Adipocyte (in vitro differentiated cells): ENCODE data around the gene TDRD5.
A peak's percentile ranks its signal among the peaks of the same experiment; 100 is the strongest.

Source experiments
- DNase-seq: peaks from one replicate; pipeline ENCODE4 v3.0.0-alpha.2; 2015; ENCODE audit warnings: low read depth
- H3K27me3 ChIP-seq: replicated peaks from 2 replicates; pipeline ENCODE4 v1.7.0; 2013; ENCODE audit warnings: mild to moderate bottlenecking, low read length, moderate library complexity; ENCODE audit not compliant: control insufficient read depth, insufficient read depth
- H3K36me3 ChIP-seq: 2 replicates; pipeline ENCODE4 v1.7.0; 2013; ENCODE audit warnings: low read length, mild to moderate bottlenecking, moderate library complexity; ENCODE audit not compliant: control insufficient read depth, insufficient read depth, severe bottlenecking
- H3K4me1 ChIP-seq: 2 replicates; pipeline ENCODE4 v1.7.0; 2013; ENCODE audit warnings: mild to moderate bottlenecking, low read length, moderate library complexity; ENCODE audit not compliant: control insufficient read depth, insufficient read depth
- H3K4me3 ChIP-seq: 2 replicates; pipeline ENCODE4 v1.7.0; 2013; ENCODE audit warnings: mild to moderate bottlenecking, low read length, moderate library complexity
- H3K9ac ChIP-seq: 2 replicates; pipeline ENCODE4 v1.7.0; 2013; ENCODE audit warnings: mild to moderate bottlenecking, low read length, moderate library complexity
- H3K9me3 ChIP-seq: 2 replicates; pipeline ENCODE4 v1.7.0; 2013; ENCODE audit warnings: mild to moderate bottlenecking, low read length, moderate library complexity; ENCODE audit not compliant: control insufficient read depth

The TDRD5 gene

DNA sequence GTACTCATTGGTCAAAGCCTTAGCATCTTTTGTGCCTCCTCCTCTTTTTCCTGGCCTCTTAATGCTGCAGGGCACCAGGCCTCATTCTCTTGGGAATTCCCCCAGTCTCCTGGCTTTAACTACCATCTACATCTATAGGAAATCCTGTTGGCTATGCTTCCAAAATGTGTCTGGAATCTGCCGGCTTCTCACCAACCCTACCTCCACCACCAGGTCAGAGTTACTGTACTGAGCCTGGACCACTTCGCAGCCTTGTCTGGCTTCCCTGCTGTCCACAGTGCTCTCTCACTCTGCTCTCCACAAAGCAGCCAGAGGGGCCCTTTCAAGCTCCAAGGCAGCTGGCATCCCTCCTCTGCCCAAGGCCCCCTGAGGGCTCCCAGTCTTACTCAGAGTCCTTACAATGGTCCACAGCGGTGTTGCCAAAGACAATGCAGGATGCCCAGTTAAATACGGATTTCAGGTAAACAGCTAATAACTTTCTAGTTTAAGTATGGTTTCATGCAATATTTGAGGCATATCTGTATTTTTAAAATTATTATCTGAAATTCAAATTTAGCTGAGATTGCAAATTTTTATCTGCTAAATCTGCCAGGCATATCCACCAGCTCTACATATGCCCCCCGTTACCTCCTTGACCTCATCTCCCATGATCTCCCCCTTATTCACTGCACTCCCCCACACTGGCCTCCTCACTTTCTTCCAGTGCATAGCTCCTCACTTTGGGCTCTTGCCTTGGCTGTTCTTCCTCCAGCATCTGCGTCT, 117.0 kb downstream of the TDRD5 start:
- no peak overlapping the region for H3K9ac ChIP-seq
- H3K27me3 ChIP-seq = peaks cover 1% of the 10 kb centered on the region
- DNase-seq = no peak
- H3K36me3 ChIP-seq = no peaks in the 10 kb centered on the region
- H3K4me1 ChIP-seq = no peaks in the 10 kb centered on the region
- H3K9me3 ChIP-seq = peaks cover 5% of the 10 kb centered on the region
- H3K4me3 ChIP-seq = no peak overlapping the region

GRCh38 chr1:179709841-179710329, 118.3 kb downstream of the TDRD5 start:
- Histone ChIP-seq H3K4me1 (no peaks in the 10 kb centered on the region), H3K9ac (no peak overlapping the region), H3K36me3 (no peaks in the 10 kb centered on the region), H3K27me3 (no peaks in the 10 kb centered on the region), H3K4me3 (no peak overlapping the region), H3K9me3 (peaks cover 14% of the 10 kb centered on the region)
- peak; percentile 22 for DNase-seq

DNA sequence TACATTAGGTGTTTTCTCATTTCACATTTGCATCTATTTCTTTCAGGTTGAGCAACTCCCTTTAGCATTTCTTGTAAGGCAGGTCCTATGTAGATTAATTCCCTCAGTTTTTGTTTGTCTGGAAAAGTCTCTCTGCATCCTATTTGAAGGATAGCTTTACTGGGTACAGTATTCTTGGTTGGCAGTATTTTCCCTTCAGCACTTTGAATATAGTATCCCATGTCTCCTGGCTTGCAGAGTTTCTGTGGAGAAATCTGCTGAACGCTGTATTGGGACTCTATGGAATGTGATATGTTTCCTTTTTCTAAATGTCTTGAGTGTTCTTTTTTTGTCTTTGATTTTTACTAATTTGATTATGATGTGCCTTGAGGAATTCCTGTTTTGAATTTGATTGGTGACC, 122.5 kb downstream of the TDRD5 start:
- H3K9me3 ChIP-seq = peaks cover 55% of the 10 kb centered on the region
- DNase-seq = no peak
- no peaks in the 10 kb centered on the region for H3K27me3 ChIP-seq
- H3K9ac ChIP-seq = no peak overlapping the region
- no peaks in the 10 kb centered on the region for H3K36me3 ChIP-seq
- H3K4me3 ChIP-seq = no peak overlapping the region
- H3K4me1 ChIP-seq = no peaks in the 10 kb centered on the region

DNA sequence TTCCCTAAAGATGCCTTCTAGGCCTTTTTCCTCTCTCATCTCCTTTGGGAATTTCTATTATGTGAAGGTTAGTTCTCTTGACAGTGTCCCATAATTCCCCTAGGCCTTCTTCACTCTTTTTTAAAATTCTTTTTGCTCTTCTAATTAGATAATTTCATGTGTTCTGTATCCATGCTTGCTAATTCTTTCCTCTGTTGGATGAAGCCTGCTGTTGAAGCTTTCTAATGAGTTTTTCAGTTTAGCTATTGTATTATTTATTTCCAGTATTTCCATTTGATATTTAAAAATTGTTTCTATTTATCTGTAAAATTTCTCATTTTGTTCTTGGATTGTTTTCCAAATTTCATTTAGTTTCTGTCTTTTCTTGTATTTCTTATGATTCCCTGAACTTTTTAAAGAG, 123.0 kb downstream of the TDRD5 start:
- no peak overlapping the region for H3K9ac ChIP-seq
- no peak for DNase-seq
- H3K36me3 ChIP-seq = no peaks in the 10 kb centered on the region
- no peaks in the 10 kb centered on the region for H3K27me3 ChIP-seq
- no peak overlapping the region for H3K4me3 ChIP-seq
- no peaks in the 10 kb centered on the region for H3K4me1 ChIP-seq
- H3K9me3 ChIP-seq = peaks cover 59% of the 10 kb centered on the region

DNA sequence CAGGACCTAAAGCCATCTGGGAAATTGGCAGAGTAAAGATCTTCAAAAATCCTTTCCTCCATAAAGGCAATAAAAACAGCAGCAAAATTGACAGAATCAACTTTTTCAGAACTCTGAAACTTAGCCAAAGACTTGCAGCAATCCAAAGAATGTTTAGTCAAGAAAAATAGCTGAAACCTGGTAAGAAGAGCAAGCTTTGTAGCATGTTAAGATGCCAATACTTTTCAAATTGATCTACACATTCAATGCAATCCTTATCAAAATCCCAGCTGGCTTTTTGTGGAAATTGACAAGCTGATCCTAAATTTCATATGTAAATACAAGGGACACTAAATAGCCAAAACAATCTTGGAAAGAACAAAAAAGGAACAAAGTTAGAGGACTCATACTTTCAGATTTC, 127.6 kb downstream of the TDRD5 start:
- H3K27me3 ChIP-seq = no peaks in the 10 kb centered on the region
- H3K4me3 ChIP-seq = no peak overlapping the region
- peaks cover 75% of the 10 kb centered on the region for H3K9me3 ChIP-seq
- DNase-seq = no peak
- no peaks in the 10 kb centered on the region for H3K36me3 ChIP-seq
- H3K4me1 ChIP-seq = no peaks in the 10 kb centered on the region
- no peak overlapping the region for H3K9ac ChIP-seq

GRCh38 chr1:179728271-179728670, 136.6 kb downstream of the TDRD5 start:
- DNase-seq = no peak
- no peak overlapping the region for H3K9ac ChIP-seq
- no peaks in the 10 kb centered on the region for H3K36me3 ChIP-seq
- no peaks in the 10 kb centered on the region for H3K4me1 ChIP-seq
- H3K4me3 ChIP-seq = no peak overlapping the region
- H3K27me3 ChIP-seq = peaks cover 20% of the 10 kb centered on the region
- no peaks in the 10 kb centered on the region for H3K9me3 ChIP-seq

- H3K27me3 ChIP-seq = peaks cover 23% of the 10 kb centered on the region
Measured at GRCh38 chr1:179729881-179730280, 138.2 kb downstream of the TDRD5 start.

DNA sequence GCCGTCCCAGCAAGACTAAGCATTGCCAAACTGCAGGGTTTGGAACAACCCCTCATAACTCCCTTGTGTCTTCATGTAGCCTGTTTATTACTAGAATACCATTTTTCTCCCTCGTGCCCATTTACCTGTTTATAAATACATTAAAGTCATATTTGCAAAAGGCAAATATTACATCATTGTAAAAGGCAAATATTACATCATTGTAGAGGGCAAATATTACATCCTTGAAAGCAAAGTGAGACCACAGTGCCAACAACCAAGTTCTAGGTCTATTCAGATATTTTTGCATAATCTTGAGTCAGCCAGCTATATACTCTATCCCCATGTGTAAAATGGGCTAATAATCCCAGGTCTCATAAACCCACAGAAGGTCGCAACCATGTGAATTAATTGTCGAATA, 140.0 kb downstream of the TDRD5 start:
- Histone ChIP-seq H3K9me3 (no peaks in the 10 kb centered on the region), H3K9ac (no peak overlapping the region), H3K4me1 (no peaks in the 10 kb centered on the region), H3K27me3 (peaks cover 23% of the 10 kb centered on the region), H3K4me3 (no peak overlapping the region), H3K36me3 (no peaks in the 10 kb centered on the region)
- DNase-seq = no peak

More at GRCh38 chr1:179729881-179730280, 138.2 kb downstream of the TDRD5 start:
- H3K9ac ChIP-seq = no peak overlapping the region
- H3K36me3 ChIP-seq = no peaks in the 10 kb centered on the region
- H3K4me1 ChIP-seq = no peaks in the 10 kb centered on the region
- H3K4me3 ChIP-seq = no peak overlapping the region
- DNase-seq = no peak
- no peaks in the 10 kb centered on the region for H3K9me3 ChIP-seq
